GM21423 (cell line): ENCODE measurements around the gene ABCD2.
"Not testable (repeated sequence)": the region's sequence is repeated elsewhere in the genome, so short reads cannot be mapped to it uniquely, and the experiment has no call there.

Experiments
- ATAC-seq: cut with Tn5 transposase; IDR thresholded peaks from one replicate; pipeline ENCODE4 v1.9.1; 2021; ENCODE audit warnings: mild to moderate bottlenecking, moderate library complexity; ENCODE audit not compliant: unreplicated experiment

The ABCD2 gene

GRCh38 chr12:39541471-39541870 lies 78.1 kb downstream of the ABCD2 start:
- ATAC-seq: no peak

- ATAC-seq: no peak
Observed at GRCh38 chr12:39538679-39539104, 80.9 kb downstream of the ABCD2 start.

GRCh38 chr12:39533951-39534350 lies 85.7 kb downstream of the ABCD2 start:
- no peak for ATAC-seq

GRCh38 chr12:39532448-39532847 lies 87.2 kb downstream of the ABCD2 start:
- ATAC-seq: no peak

GRCh38 chr12:39526974-39527373 lies 92.6 kb downstream of the ABCD2 start:
- ATAC-seq: no peak

GRCh38 chr12:39522167-39522566 lies 97.4 kb downstream of the ABCD2 start:
- not testable (repeated sequence) for ATAC-seq

GRCh38 chr12:39510001-39510400 lies 109.6 kb downstream of the ABCD2 start:
- no peak for ATAC-seq

GRCh38 chr12:39505554-39505953 lies 114.0 kb downstream of the ABCD2 start:
- ATAC-seq: no peak

GRCh38 chr12:39505023-39505422 lies 114.6 kb downstream of the ABCD2 start:
- no peak for ATAC-seq

- ATAC-seq: no peak
Observed at GRCh38 chr12:39503439-39503838, 116.2 kb downstream of the ABCD2 start.

- no peak for ATAC-seq
Observed at GRCh38 chr12:39502726-39503125, 116.9 kb downstream of the ABCD2 start.
